B cell (primary cell): ENCODE results near the gene CLSTN2. TPM values are rescaled to one million over a fixed set of nuclear protein-coding genes. Genes with fewer than 3 reads are reported as not detected.

ENCODE experiments used
- ATAC-seq: fragments of 200-7000 bp; cut with Tn5 transposase; one replicate; pipeline ENCODE4 v1.10.0; 2021; ENCODE audit warnings: low read depth, mild to moderate bottlenecking, moderate number of reproducible peaks, moderate library complexity
- CTCF ChIA-PET: fragments of 350-600 bp; sonication (Branson Sonifier 250); formaldehyde crosslinking; loops from one replicate; lab custom pipeline; 2021; ENCODE audit warnings: antibody characterized with exemption, inconsistent platforms; lab: Charles Lee
- POLR2A ChIA-PET: fragments of 350-600 bp; sonication (Branson Sonifier 250); formaldehyde crosslinking; loops from one replicate; lab custom pipeline; 2021; ENCODE audit warnings: antibody characterized with exemption; lab: Charles Lee
- DNase-seq: peaks from one replicate; pipeline ENCODE4 v3.0.0; 2013
- H2AFZ ChIP-seq: 2 replicates; pipeline ENCODE4 v1.6.1; 2012; ENCODE audit warnings: mild to moderate bottlenecking, low read depth, low read length; ENCODE audit not compliant: insufficient read depth, poor library complexity, severe bottlenecking
- H3K27ac ChIP-seq, 2 donors: 1 replicate in 1 of 2; 2 replicates in 1 of 2; pipeline ENCODE4 v1.5.1; 2012 to 2013; ENCODE audit warnings: low read length in 2 of 2, mild to moderate bottlenecking in 2 of 2, moderate library complexity in 1 of 2
- H3K27me3 ChIP-seq, 4 experiments: fragments of 200-600 bp in 1 of 4; sonication (generic) in 1 of 4; replicated peaks in 1 of 4; 1 replicate in 2 of 4; 2 replicates in 2 of 4; pipeline versions ENCODE4 v1.6.1 to v1.7.0; 2013 to 2016; ENCODE audit warnings: low read length in 3 of 4, mild to moderate bottlenecking in 2 of 4, mixed read lengths in 1 of 4, moderate library complexity in 1 of 4; ENCODE audit not compliant: insufficient read depth in 4 of 4, control insufficient read depth in 3 of 4; ENCODE audit errors: control extremely low read depth in 1 of 4
- H3K36me3 ChIP-seq, 2 experiments: replicated peaks in 1 of 2; 1 replicate in 1 of 2; 2 replicates in 1 of 2; pipeline versions ENCODE4 v1.6.1 to v1.7.1; 2013; ENCODE audit warnings: low read length in 1 of 2; ENCODE audit not compliant: insufficient read depth in 2 of 2, control insufficient read depth in 1 of 2; ENCODE audit errors: control extremely low read depth in 1 of 2, extremely low read depth in 1 of 2
- H3K4me1 ChIP-seq, 2 donors: fragments of 200-600 bp in 1 of 2; sonication (generic) in 1 of 2; 1 replicate in 1 of 2; 2 replicates in 1 of 2; pipeline versions ENCODE4 v1.5.1 to v1.6.1; 2013 to 2017; ENCODE audit warnings: low read length in 2 of 2; ENCODE audit not compliant: control insufficient read depth in 2 of 2, insufficient read depth in 2 of 2
- H3K4me2 ChIP-seq: replicated peaks from 2 replicates; pipeline ENCODE3; 2012; ENCODE audit warnings: mild to moderate bottlenecking, low read depth, low read length; ENCODE audit not compliant: poor library complexity, severe bottlenecking
- H3K4me3 ChIP-seq, 5 experiments: fragments of 200-600 bp in 1 of 5; sonication (generic) in 1 of 5; 1 replicate in 3 of 5; 2 replicates in 2 of 5; pipeline versions ENCODE4 v1.5.1 to v1.7.0; 2011 to 2016; ENCODE audit warnings: low read length in 4 of 5, mild to moderate bottlenecking in 4 of 5, low read depth in 2 of 5, control low read depth in 1 of 5, moderate library complexity in 1 of 5; ENCODE audit not compliant: insufficient read depth in 1 of 5; ENCODE audit errors: control extremely low read depth in 1 of 5, extremely low read depth in 1 of 5
- H3K79me2 ChIP-seq: fragments of 200-600 bp; sonication (generic); one replicate; pipeline ENCODE4 v1.6.0; 2016; ENCODE audit warnings: low read length; ENCODE audit not compliant: control insufficient read depth, insufficient read depth
- H3K9ac ChIP-seq: fragments of 200-600 bp; sonication (generic); 2 replicates; pipeline ENCODE4 v1.6.1; 2017; ENCODE audit warnings: mild to moderate bottlenecking, low read length, moderate library complexity
- H3K9me3 ChIP-seq, 3 donors: one replicate each; pipeline versions ENCODE4 v1.6.1 to v1.7.1; 2013; ENCODE audit warnings: low read length in 2 of 3; ENCODE audit not compliant: control insufficient read depth in 2 of 3, insufficient read depth in 1 of 3; ENCODE audit errors: control extremely low read depth in 1 of 3
- H4K20me1 ChIP-seq: 2 replicates; pipeline ENCODE4 v1.6.0; 2012; ENCODE audit warnings: mild to moderate bottlenecking, low read length; ENCODE audit not compliant: insufficient read depth, control insufficient read depth, poor library complexity, severe bottlenecking
- H3K27ac Mint-ChIP-seq: one replicate; pipeline ENCODE4 v1.8.0; 2021; ENCODE audit warnings: mixed read lengths
- H3K27me3 Mint-ChIP-seq: one replicate; pipeline ENCODE4 v1.8.0; 2021; ENCODE audit warnings: mixed read lengths
- H3K4me1 Mint-ChIP-seq: one replicate; pipeline ENCODE4 v1.8.0; 2021; ENCODE audit warnings: mixed read lengths
- H3K4me3 Mint-ChIP-seq: one replicate; pipeline ENCODE4 v1.8.0; 2021; ENCODE audit warnings: mixed read lengths
- H3K9me3 Mint-ChIP-seq: one replicate; pipeline ENCODE4 v1.8.0; 2022; ENCODE audit warnings: mixed read lengths; ENCODE audit not compliant: insufficient read depth
- EZH2 ChIP-seq: IDR thresholded peaks from 2 replicates; pipeline ENCODE4 v1.6.1; 2012; ENCODE audit warnings: borderline replicate concordance, low read depth, mild to moderate bottlenecking, moderate library complexity, low read length; ENCODE audit not compliant: insufficient read depth, poor library complexity, severe bottlenecking
- WGBS: methylation state at CpG from one replicate; pipeline ENCODE4 v1.1.5; 2013; ENCODE audit warnings: missing lambda C conversion rate; ENCODE audit not compliant: insufficient coverage; 5-methylcytosine and 5-hydroxymethylcytosine counted together
- intact Hi-C: fragments of 100-400 bp; cut with micrococcal nuclease; formaldehyde crosslinking; loops from one replicate; pipeline ENCODE4 v1.10.0; 2022
- polyA plus RNA-seq: library from polyadenylated mRNA; depleted of rRNA; stranded (reverse); fragments of >200 nt; gene quantifications from 2 replicates; pipeline ENCODE4 v1.2.3, GENCODE V29; 2012
- total RNA-seq, 2 donors: library from RNA; stranded (reverse); fragments of 120-200 nt in 1 of 2; gene quantifications; 1 replicate in 1 of 2; 2 replicates in 1 of 2; pipeline versions ENCODE4 v1.2.3 to v1.2.4, GENCODE V29; 2013 to 2022
- TF ChIP-seq, protein P1 (sequence below): fragments of 200-600 bp; IDR thresholded peaks from one replicate; pipeline ENCODE4 v1.8.0; 2022; ENCODE audit warnings: antibody characterized with exemption, mild to moderate bottlenecking

CLSTN2 gene
- total and polyA plus RNA-seq, 2 donors (not counting 1 experiment from before 2014, with no cell fraction given): not detected

DNA sequence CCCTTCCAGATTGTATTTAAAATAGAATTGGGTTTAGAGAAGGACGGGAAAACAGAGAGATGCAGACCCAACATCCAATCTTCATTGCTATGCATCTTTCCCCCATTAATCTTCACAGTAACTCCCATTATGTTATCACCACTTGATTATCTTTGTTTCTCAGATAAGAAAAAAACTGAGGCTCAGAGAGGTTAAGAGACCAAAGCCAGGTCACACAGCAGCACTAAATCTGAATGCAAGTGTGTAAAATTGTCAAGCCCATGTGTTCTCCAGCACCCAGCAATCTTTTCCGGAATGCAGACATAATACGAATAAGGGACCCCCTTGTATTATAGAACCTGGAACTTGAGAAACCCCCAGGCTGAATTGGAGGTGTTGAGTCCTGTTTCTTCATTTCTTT, 662.4 kb downstream of the CLSTN2 start:
- no CpG with 5 or more reads among the region's 3 CpGs for WGBS
- ChIA-PET POLR2A (no interaction called here), CTCF (no interaction called here)
- H4K20me1 ChIP-seq: no peaks in the 10 kb centered on the region
- H3K79me2 ChIP-seq: no peaks in the 10 kb centered on the region
- intact Hi-C loops: no loop called here
- no peak for ATAC-seq
- no peak for TF ChIP-seq EZH2
- TF ChIP-seq, protein P1, sequence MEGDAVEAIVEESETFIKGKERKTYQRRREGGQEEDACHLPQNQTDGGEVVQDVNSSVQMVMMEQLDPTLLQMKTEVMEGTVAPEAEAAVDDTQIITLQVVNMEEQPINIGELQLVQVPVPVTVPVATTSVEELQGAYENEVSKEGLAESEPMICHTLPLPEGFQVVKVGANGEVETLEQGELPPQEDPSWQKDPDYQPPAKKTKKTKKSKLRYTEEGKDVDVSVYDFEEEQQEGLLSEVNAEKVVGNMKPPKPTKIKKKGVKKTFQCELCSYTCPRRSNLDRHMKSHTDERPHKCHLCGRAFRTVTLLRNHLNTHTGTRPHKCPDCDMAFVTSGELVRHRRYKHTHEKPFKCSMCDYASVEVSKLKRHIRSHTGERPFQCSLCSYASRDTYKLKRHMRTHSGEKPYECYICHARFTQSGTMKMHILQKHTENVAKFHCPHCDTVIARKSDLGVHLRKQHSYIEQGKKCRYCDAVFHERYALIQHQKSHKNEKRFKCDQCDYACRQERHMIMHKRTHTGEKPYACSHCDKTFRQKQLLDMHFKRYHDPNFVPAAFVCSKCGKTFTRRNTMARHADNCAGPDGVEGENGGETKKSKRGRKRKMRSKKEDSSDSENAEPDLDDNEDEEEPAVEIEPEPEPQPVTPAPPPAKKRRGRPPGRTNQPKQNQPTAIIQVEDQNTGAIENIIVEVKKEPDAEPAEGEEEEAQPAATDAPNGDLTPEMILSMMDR: no peak
- no peaks in the 10 kb centered on the region for H3K9me3 ChIP-seq
- H3K4me3 Mint-ChIP-seq: no peak overlapping the region
- H3K4me1 Mint-ChIP-seq: no peaks in the 10 kb centered on the region
- no peaks in the 10 kb centered on the region for H3K9me3 Mint-ChIP-seq
- no peaks in the 10 kb centered on the region for H3K4me1 ChIP-seq
- DNase-seq: no peak
- no peak overlapping the region for H3K4me2 ChIP-seq
- H2AFZ ChIP-seq: no peak overlapping the region
- H3K27ac Mint-ChIP-seq: no peak overlapping the region
- H3K36me3 ChIP-seq: no peaks in the 10 kb centered on the region
- peaks cover 0 to 2% (median 0%) of the 10 kb centered on the region in 4 experiments for H3K27me3 ChIP-seq
- H3K4me3 ChIP-seq: no peak overlapping the region
- H3K9ac ChIP-seq: no peak overlapping the region
- H3K27ac ChIP-seq: no peak overlapping the region
- peaks cover 17% of the 10 kb centered on the region for H3K27me3 Mint-ChIP-seq

DNA sequence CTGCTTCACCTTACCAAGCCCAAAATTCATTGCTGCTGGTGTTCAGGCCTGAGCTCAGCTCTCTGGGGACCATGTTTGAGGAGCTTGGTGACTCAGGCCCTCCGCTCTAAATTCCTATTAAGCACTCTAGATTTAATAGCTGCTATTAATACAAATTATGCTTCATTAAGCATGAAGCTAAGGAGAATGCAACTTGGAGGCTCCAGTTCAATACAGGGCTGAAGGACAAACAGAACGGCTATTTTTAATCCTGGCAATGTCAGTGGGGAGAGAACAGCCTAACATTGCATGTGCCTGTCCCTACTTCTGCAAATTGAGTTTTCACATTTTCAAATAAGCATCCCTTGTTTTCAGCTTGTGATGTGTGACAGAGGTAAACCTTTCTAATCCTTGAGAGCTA, 662.8 kb downstream of the CLSTN2 start:
- Histone ChIP-seq H3K9me3 (no peaks in the 10 kb centered on the region), H2AFZ (no peak overlapping the region), H3K79me2 (no peaks in the 10 kb centered on the region), H3K27ac (no peak overlapping the region), H3K4me2 (no peak overlapping the region), H3K4me1 (no peaks in the 10 kb centered on the region), H3K9ac (no peak overlapping the region), H3K36me3 (no peaks in the 10 kb centered on the region), H4K20me1 (no peaks in the 10 kb centered on the region), H3K4me3 (no peak overlapping the region), H3K27me3 (peaks cover 0 to 2% (median 0%) of the 10 kb centered on the region in 4 experiments)
- DNase-seq (no peak), ATAC-seq (no peak)
- no peak overlapping the region for H3K4me3 Mint-ChIP-seq
- peaks cover 14% of the 10 kb centered on the region for H3K27me3 Mint-ChIP-seq
- TF ChIP-seq EZH2: no peak
- TF ChIP-seq, protein P1: no peak
- POLR2A ChIA-PET: no interaction called here
- H3K27ac Mint-ChIP-seq: no peak overlapping the region
- H3K4me1 Mint-ChIP-seq: no peaks in the 10 kb centered on the region
- no peaks in the 10 kb centered on the region for H3K9me3 Mint-ChIP-seq
- intact Hi-C loops: no loop called here
- CTCF ChIA-PET: no interaction called here
- WGBS: no CpG with 5 or more reads among the region's 2 CpGs
